ENCODE data around the gene MAP2K2. TPM values are rescaled to one million over a fixed set of nuclear protein-coding genes. Genes with fewer than 3 reads are reported as not detected.

MAP2K2 gene
- polyA plus RNA-seq, 1 donor from 2014 or later: 95.5 TPM

- Histone ChIP-seq H3K79me2 (replicated peaks; ENCODE audit: insufficient read depth, low read length) (no peaks in the 10 kb centered on the region), H3K27ac (ENCODE audit: low read length) (no peak overlapping the region), H3K4me2 (ENCODE audit: low read length) (no peak overlapping the region), H4K20me1 (ENCODE audit: insufficient read depth) (no peaks in the 10 kb centered on the region), H3F3A (ENCODE audit: insufficient read depth, low read length, poor library complexity, severe bottlenecking) (no peaks in the 10 kb centered on the region), H3K36me3 (ENCODE audit: insufficient read depth, low read length) (no peaks in the 10 kb centered on the region), H2AFZ (ENCODE audit: low read depth, low read length) (no peak overlapping the region), H3K9me3 (ENCODE audit: low read length) (no peaks in the 10 kb centered on the region), H3K4me3 (ENCODE audit: low read length) (no peak overlapping the region), H3K9ac (ENCODE audit: low read length) (no peak overlapping the region), H3K9me2 (ENCODE audit: insufficient read depth, low read length) (no peaks in the 10 kb centered on the region), H3K27me3 (ENCODE audit: insufficient read depth, low read depth, low read length) (no peaks in the 10 kb centered on the region)
- TF ChIP-seq TAF1 (IDR thresholded peaks at IDR 0.05; ENCODE audit: low read depth) (no peak), POLR2AphosphoS5 (IDR thresholded peaks at IDR 0.05) (no peak), SMC3 (conservative IDR thresholded peaks at IDR 0.05; ENCODE audit: poor library complexity) (no peak), REST (IDR thresholded peaks at IDR 0.05; ENCODE audit: borderline replicate concordance) (no peak), CTCF (IDR thresholded peaks at IDR 0.05; ENCODE audit: poor library complexity, severe bottlenecking) (no peak), EZH2 (IDR thresholded peaks at IDR 0.05; ENCODE audit: borderline replicate concordance, insufficient read depth, low read length, poor library complexity, severe bottlenecking) (no peak), RAD21 (conservative IDR thresholded peaks at IDR 0.05) (no peak), MXI1 (conservative IDR thresholded peaks at IDR 0.05; ENCODE audit: poor library complexity, severe bottlenecking) (no peak), EP300 (conservative IDR thresholded peaks at IDR 0.05; ENCODE audit: poor library complexity, severe bottlenecking) (no peak)
Measured at GRCh38 chr19:4112367-4112766, 11.6 kb downstream of the MAP2K2 start.

GRCh38 chr19:4109626-4109945, 14.3 kb downstream of the MAP2K2 start:
- no peak overlapping the region for H3K27ac ChIP-seq (ENCODE audit: low read length)
- no peak overlapping the region for H3K4me3 ChIP-seq (ENCODE audit: low read length)
- TF ChIP-seq REST (IDR thresholded peaks at IDR 0.05; ENCODE audit: borderline replicate concordance) (no peak), RAD21 (conservative IDR thresholded peaks at IDR 0.05) (no peak), TAF1 (IDR thresholded peaks at IDR 0.05; ENCODE audit: low read depth) (no peak)
- no peaks in the 10 kb centered on the region for H3K79me2 ChIP-seq (replicated peaks; ENCODE audit: insufficient read depth, low read length)
- no peaks in the 10 kb centered on the region for H3F3A ChIP-seq (ENCODE audit: insufficient read depth, low read length, poor library complexity, severe bottlenecking)
- H3K9me3 ChIP-seq (ENCODE audit: low read length): no peaks in the 10 kb centered on the region
- H3K36me3 ChIP-seq (ENCODE audit: insufficient read depth, low read length): no peaks in the 10 kb centered on the region
- H3K9me2 ChIP-seq (ENCODE audit: insufficient read depth, low read length): no peaks in the 10 kb centered on the region
- no peak overlapping the region for H3K9ac ChIP-seq (ENCODE audit: low read length)
- no peaks in the 10 kb centered on the region for H4K20me1 ChIP-seq (ENCODE audit: insufficient read depth)
- no peak overlapping the region for H3K4me2 ChIP-seq (ENCODE audit: low read length)
- H3K27me3 ChIP-seq (ENCODE audit: insufficient read depth, low read depth, low read length): no peaks in the 10 kb centered on the region
- no peak overlapping the region for H2AFZ ChIP-seq (ENCODE audit: low read depth, low read length)

Measured in neural cell (in vitro differentiated cells).